GM18873 (cell line): ENCODE data around the gene ABCD4.

ENCODE experiments used
- ATAC-seq: cut with Tn5 transposase; IDR thresholded peaks from one replicate; pipeline ENCODE4 v1.9.1; 2021; ENCODE audit warnings: mild to moderate bottlenecking, moderate library complexity, moderate number of reproducible peaks; ENCODE audit not compliant: unreplicated experiment, low FRiP score

Gene ABCD4

DNA sequence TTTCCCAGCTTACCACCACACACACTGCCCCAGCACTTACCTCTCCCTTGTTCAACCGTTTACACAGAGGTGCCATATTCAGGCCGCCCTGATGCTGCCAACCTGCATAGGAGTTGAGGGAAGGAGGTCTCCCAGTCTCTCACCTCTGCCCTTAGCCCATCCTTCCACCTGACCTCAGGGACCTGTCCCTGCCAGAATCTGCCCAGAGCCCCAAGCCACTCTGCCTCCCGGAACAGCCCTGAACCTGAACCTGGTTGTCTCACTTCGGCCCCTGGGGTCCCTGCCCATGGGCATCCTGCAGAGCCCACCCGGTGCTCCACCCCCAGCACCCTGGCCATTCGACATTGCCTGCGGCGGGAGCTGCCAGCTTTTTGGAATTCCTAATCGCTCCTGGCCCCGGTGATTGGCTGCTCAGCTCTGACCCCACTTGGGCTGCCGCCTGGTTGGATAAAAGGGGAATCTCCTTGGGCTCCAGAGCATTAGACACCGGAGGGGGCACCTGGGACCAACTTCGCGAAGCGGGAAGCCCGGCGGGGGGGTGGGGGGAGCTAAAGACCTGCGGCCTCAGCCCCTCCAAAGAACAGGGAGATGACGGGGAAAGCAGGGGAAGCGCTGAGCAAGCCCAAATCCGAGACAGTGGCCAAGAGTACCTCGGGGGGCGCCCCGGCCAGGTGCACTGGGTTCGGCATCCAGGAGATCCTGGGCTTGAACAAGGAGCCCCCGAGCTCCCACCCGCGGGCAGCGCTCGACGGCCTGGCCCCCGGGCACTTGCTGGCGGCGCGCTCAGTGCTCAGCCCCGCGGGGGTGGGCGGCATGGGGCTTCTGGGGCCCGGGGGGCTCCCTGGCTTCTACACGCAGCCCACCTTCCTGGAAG, 63.5 kb downstream of the ABCD4 start, which contains the start of gene VSX2:
TSS of gene VSX2 (plus strand) at position 476 of the 874 bp plus-strand sequence. CDS start at position 589, 113 bp downstream.
- no peak for ATAC-seq

DNA sequence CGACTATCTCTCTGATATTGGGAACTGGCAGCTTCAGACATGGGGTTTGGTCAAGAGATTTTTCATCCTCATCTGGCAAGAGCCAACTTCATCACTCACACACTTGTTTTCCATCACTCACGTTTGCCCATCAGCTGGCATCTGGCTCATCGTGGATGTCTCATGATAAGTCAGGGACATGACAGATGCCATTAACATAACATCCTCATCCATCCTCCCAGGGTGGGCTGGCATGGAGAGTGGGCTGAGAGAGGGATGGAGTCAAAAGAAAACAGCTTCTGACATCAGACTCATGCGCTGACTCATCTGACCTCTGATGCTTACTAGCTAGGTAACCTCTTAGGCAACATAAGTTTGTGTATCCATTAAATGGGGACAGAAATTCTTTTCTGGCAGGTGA, 65.3 kb downstream of the ABCD4 start:
- no peak for ATAC-seq
